A549 treated with CpdA at 1 μM for 4 hours (cell line): ENCODE data around the gene DOK3. TPM values are rescaled to one million over a fixed set of nuclear protein-coding genes. Genes with fewer than 3 reads are reported as not detected.

Experiments used
- total RNA-seq: library from RNA; stranded (reverse); fragments of 200-300 nt; extraction: Qiagen RNA extraction; gene quantifications from 5 replicates; pipeline ENCODE4 v1.2.3, GENCODE V29; 2022; ENCODE audit warnings: low read depth

DOK3 gene
- 3.4 to 6.8 TPM (median 4.7 TPM) in 5 replicates for total RNA-seq

GRCh38 chr5:177509381-177509951, at the start of gene DOK3:
Gene DOK3, minus strand, starts transcription at chr5:177509826. Its CDS starts 286 bp downstream, at chr5:177509540.

GRCh38 chr5:177554474-177555111, 45.0 kb upstream of the DOK3 start, which contains the start of gene FAM193B:
Gene FAM193B, minus strand, starts transcription at chr5:177554563. Its CDS starts 105 bp downstream, at chr5:177554458.

DNA sequence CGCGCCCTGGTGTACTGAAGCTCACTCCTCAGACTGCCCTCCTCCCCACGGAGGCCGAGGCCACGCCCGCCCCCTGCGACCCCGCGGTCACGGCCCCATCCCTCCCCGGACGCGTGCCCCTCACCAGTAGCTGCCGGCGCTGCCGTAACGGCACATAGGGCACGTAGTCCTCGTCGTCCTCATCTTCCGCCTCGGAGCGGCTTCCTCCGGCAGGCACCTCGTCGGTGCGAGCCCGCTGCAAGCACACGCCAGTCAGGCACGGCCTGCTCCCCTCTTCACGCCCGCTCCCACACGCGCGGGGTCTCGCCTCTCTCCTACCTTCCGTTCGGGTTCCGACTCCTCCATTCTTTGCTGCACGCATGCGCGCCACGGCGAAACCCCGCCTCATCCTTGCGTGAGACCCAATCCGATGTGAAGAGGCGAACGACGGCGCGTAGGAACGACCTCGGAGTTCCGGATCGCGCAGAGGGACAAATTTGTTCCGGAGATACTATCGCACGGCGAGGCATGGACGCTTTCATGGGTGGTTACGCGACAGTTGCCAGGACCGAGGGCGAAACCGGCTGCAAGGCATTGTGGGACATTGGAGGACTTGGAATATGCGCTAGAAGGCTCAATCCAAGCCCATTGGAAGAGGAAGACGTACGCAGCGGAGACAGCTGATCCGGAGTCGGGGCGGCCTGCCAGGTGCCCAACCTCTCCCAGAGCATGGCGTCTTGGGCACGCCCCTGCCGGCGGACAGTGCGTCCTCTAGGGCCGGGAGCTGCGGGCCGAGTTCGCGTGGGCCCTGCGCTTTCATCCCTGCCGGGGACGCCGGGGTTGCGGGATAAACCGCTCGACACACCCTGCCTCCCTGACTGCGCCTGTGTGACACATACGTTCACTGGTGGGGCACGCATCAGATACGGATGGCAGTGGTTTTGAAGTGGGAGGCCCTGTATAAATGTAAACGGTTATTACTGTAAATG, 7.3 kb upstream of the DOK3 start, which contains the start of gene DDX41:
Gene DDX41 (minus strand): TSS at position 361 of the 968 bp plus-strand sequence. CDS start 16 bp downstream, at position 345.

DNA sequence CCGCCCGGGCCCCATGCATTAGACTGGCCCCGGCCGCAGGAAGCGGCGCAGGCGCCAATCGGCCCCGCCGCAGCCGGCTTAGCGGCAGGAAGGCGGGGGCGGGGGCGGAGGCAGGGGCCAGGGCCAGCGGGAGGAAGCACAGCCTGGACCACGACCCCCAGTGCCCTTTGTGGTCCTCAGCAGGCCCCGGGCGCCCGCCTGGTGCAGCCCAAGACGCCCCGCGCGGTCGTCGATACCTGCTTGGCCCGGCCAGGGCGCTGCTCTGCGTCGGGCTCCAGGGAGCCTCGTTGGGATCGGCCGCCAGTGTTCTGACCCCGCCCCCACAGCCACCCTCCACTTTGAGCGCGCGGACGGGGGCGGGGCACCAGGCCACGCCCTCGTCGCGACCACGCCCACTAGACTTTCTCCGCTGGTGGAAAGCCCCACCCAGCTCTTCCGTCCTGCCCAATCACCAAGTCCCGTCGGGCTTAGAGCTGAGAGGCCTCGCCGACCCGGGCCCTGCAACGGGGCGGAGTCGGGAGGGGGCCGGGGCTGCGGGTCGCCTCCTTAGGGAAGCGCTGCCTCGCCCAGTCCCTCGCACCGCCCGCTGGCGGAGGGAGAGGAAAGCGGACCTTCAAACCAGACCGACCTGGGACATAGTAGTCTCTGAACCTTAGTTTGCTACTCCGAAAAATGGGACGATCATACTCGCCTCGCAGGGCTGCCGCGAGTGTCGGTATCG, 12.2 kb downstream of the DOK3 start, which contains the start of gene PDLIM7:
Gene PDLIM7 (minus strand): TSS at position 313 of the 721 bp plus-strand sequence. CDS start 1,092 bp downstream, outside the sequence.

DNA sequence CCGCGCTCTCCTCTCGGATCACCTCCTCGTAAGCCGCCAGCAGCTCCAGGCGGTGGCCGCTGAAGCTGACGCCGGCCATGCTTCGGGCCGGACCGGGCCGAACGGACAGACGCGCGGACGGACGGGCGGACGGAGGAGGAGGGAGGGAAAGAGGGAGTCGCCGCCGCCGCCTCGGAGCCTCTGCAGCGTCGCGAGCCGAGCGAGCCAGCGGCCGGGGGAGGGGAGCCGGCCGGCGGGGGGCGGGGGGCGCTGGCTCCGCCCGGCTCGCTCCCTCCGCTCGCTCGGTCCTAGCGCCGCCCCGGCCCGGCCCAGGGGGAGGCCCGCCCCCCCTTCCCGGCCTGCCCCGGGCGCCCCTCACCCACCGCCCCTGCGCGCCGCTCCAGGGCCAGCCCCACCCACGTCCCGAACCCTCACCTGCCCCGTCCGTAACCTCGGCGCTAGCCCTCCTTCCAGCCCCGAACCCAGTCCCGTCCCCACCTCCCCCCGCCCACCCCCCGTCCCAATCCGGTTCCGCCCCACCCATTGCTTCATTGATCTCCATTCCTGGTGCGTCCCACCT, 36.1 kb downstream of the DOK3 start, which contains the start of gene DBN1:
Gene DBN1 (minus strand): TSS at position 192 of the 559 bp plus-strand sequence. CDS start 113 bp downstream, at position 79.

Other genes with a start within 250 kb of the DOK3 start
- 25.4 to 29.7 TPM (median 26.3 TPM) in 5 replicates for gene RAB24, start 206.1 kb downstream of the DOK3 start, total RNA-seq
- 267 to 389 TPM (median 379 TPM) in 5 replicates for gene PRELID1, start 206.0 kb downstream of the DOK3 start, total RNA-seq
- 13.3 to 21.8 TPM (median 18.7 TPM) in 5 replicates for gene MXD3, start 197.9 kb downstream of the DOK3 start, total RNA-seq
- gene LMAN2, start 158.2 kb downstream of the DOK3 start, total RNA-seq = 188 to 233 TPM (median 193 TPM) in 5 replicates
- 3.0 to 8.2 TPM (median 6.2 TPM) in 5 replicates for gene RGS14, start 151.9 kb downstream of the DOK3 start, total RNA-seq
- not detected in 5 replicates for gene SLC34A1, start 125.4 kb downstream of the DOK3 start, total RNA-seq
- not detected in 5 replicates for gene PFN3, start 109.2 kb downstream of the DOK3 start, total RNA-seq
- 13.4 to 26.6 TPM (median 21.8 TPM) in 5 replicates for gene F12, start 100.3 kb downstream of the DOK3 start, total RNA-seq
- 19.5 to 27.2 TPM (median 23.5 TPM) in 5 replicates for gene GRK6, start 83.2 kb downstream of the DOK3 start, total RNA-seq
- 14.4 to 39.0 TPM (median 34.3 TPM) in 5 replicates for gene PRR7, start 63.0 kb downstream of the DOK3 start, total RNA-seq
- gene DBN1, start 36.2 kb downstream of the DOK3 start, total RNA-seq = 54.2 to 72.8 TPM (median 63.0 TPM) in 5 replicates
- gene PDLIM7, start 12.2 kb downstream of the DOK3 start, total RNA-seq = 75.2 to 112 TPM (median 99.1 TPM) in 5 replicates
- gene DDX41, start 7.1 kb upstream of the DOK3 start, total RNA-seq = 106 to 129 TPM (median 119 TPM) in 5 replicates
- 23.8 to 35.4 TPM (median 30.9 TPM) in 5 replicates for gene FAM193B, start 44.7 kb upstream of the DOK3 start, total RNA-seq
- gene TMED9, start 82.4 kb upstream of the DOK3 start, total RNA-seq = 277 to 298 TPM (median 279 TPM) in 5 replicates
- gene B4GALT7, start 90.3 kb upstream of the DOK3 start, total RNA-seq = 21.4 to 30.9 TPM (median 26.5 TPM) in 5 replicates